ENCODE results near the gene EVI2B. TPM values are rescaled to one million over a fixed set of nuclear protein-coding genes. Genes with fewer than 3 reads are reported as not detected.

The EVI2B gene
- total RNA-seq, 1 donor from 2014 or later: 0.52 TPM

DNA sequence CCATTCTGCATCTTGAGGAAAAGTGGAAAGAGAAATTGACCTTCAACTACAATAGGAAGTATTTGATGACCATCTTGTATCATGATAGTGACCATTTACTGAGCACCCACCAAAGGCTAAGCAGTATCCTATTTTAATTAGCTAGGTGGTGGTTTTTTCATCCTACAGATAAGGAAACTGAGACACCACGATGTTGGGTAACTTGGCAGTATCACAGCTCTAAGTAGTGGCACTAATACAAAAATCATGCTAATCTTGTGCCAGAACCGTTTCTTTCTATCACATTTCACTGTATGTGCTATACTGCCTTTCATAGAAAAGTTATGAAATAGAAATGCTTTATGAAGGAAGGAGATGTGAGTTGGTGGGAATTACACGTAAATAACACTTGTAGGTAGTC, 2.3 kb downstream of the EVI2B start:
- H3K4me1 ChIP-seq (ENCODE audit: control insufficient read depth in 3 of 3, insufficient read depth in 3 of 3, low read length in 3 of 3): no peaks in the 10 kb centered on the region
- H3K4me3 ChIP-seq (ENCODE audit: low read length in 3 of 3): no peak overlapping the region
- H3K36me3 ChIP-seq (ENCODE audit: control insufficient read depth in 3 of 3, insufficient read depth in 3 of 3, low read length in 3 of 3): no peaks in the 10 kb centered on the region
- no peak overlapping the region for H3K9ac ChIP-seq (ENCODE audit: low read depth in 1 of 3, low read length in 3 of 3)
- H3K9me3 ChIP-seq (ENCODE audit: control insufficient read depth in 3 of 3, low read length in 3 of 3): no peaks in the 10 kb centered on the region
- H3K27ac ChIP-seq (ENCODE audit: low read depth, low read length): no peak overlapping the region
- no peaks in the 10 kb centered on the region for H3K27me3 ChIP-seq (ENCODE audit: control insufficient read depth in 3 of 3, insufficient read depth in 3 of 3, low read length in 3 of 3)

DNA sequence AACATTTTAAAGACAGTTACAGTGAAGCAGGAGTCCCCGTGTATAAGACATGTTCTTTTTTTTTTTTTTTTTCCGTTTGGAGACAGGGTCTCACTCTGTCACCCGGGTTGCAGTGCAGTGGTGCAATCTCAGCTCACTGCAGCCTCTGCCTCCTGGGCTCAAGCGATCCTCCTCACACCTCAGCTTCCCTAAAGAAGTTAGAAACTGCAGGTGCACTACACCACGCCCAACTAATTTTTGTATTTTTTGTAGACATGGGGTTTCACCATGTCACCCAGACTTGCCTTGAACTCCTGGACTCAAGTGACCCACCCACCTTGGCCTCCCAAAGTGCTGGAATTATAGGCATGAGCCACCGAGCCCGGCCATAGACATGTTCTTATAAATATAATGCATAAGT, 3.0 kb downstream of the EVI2B start:
- Histone ChIP-seq H3K9me3 (ENCODE audit: control insufficient read depth in 3 of 3, low read length in 3 of 3) (no peaks in the 10 kb centered on the region), H3K36me3 (ENCODE audit: control insufficient read depth in 3 of 3, insufficient read depth in 3 of 3, low read length in 3 of 3) (no peaks in the 10 kb centered on the region), H3K4me3 (ENCODE audit: low read length in 3 of 3) (no peak overlapping the region), H3K27ac (ENCODE audit: low read depth, low read length) (no peak overlapping the region), H3K4me1 (ENCODE audit: control insufficient read depth in 3 of 3, insufficient read depth in 3 of 3, low read length in 3 of 3) (no peaks in the 10 kb centered on the region), H3K9ac (ENCODE audit: low read depth in 1 of 3, low read length in 3 of 3) (no peak overlapping the region), H3K27me3 (ENCODE audit: control insufficient read depth in 3 of 3, insufficient read depth in 3 of 3, low read length in 3 of 3) (no peaks in the 10 kb centered on the region)

DNA sequence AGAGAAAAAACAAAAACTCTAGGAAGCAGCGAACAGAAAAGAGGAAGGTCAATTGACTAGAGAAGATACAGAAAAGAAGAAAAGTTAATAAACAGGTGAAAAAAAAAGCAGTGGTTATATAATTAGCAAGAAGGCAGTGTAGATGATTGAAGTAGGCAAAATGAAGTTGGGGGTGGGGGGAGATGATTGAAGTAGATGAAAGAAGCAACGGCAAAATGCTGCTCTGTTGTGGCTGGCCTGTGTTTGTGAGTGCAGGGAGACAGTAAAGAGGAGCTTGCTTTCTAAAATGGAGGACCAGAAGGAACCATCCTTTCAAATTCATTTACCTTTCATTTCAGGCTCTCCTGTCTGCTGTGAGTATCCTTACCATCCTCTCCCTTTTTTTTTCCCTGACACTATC, 3.6 kb downstream of the EVI2B start:
- H3K4me1 ChIP-seq (ENCODE audit: control insufficient read depth in 3 of 3, insufficient read depth in 3 of 3, low read length in 3 of 3): no peaks in the 10 kb centered on the region
- no peaks in the 10 kb centered on the region for H3K9me3 ChIP-seq (ENCODE audit: control insufficient read depth in 3 of 3, low read length in 3 of 3)
- H3K27ac ChIP-seq (ENCODE audit: low read depth, low read length): peak overlapping the region; percentile 59
- no peaks in the 10 kb centered on the region for H3K27me3 ChIP-seq (ENCODE audit: control insufficient read depth in 3 of 3, insufficient read depth in 3 of 3, low read length in 3 of 3)
- H3K36me3 ChIP-seq (ENCODE audit: control insufficient read depth in 3 of 3, insufficient read depth in 3 of 3, low read length in 3 of 3): no peaks in the 10 kb centered on the region
- H3K9ac ChIP-seq (ENCODE audit: low read depth in 1 of 3, low read length in 3 of 3): no peak overlapping the region
- H3K4me3 ChIP-seq (ENCODE audit: low read length in 3 of 3): no peak overlapping the region

- H3K4me1 ChIP-seq (ENCODE audit: control insufficient read depth in 3 of 3, insufficient read depth in 3 of 3, low read length in 3 of 3): no peaks in the 10 kb centered on the region
- no peak overlapping the region for H3K9ac ChIP-seq (ENCODE audit: low read depth in 1 of 3, low read length in 3 of 3)
- no peaks in the 10 kb centered on the region for H3K9me3 ChIP-seq (ENCODE audit: control insufficient read depth in 3 of 3, low read length in 3 of 3)
- H3K27ac ChIP-seq (ENCODE audit: low read depth, low read length): peak overlapping the region; percentile 59
- H3K36me3 ChIP-seq (ENCODE audit: control insufficient read depth in 3 of 3, insufficient read depth in 3 of 3, low read length in 3 of 3): peaks cover 0 to 3% (median 0%) of the 10 kb centered on the region in 3 donors
- no peak overlapping the region for H3K4me3 ChIP-seq (ENCODE audit: low read length in 3 of 3)
- no peaks in the 10 kb centered on the region for H3K27me3 ChIP-seq (ENCODE audit: control insufficient read depth in 3 of 3, insufficient read depth in 3 of 3, low read length in 3 of 3)
Observed at GRCh38 chr17:31309556-31309955, 4.3 kb downstream of the EVI2B start.

GRCh38 chr17:31308372-31309334, 5.2 kb downstream of the EVI2B start:
- H3K9ac ChIP-seq (ENCODE audit: low read depth in 1 of 3, low read length in 3 of 3): no peak overlapping the region
- H3K27ac ChIP-seq (ENCODE audit: low read depth, low read length): no peak overlapping the region
- no peak overlapping the region for H3K4me3 ChIP-seq (ENCODE audit: low read length in 3 of 3)
- no peaks in the 10 kb centered on the region for H3K9me3 ChIP-seq (ENCODE audit: control insufficient read depth in 3 of 3, low read length in 3 of 3)
- H3K4me1 ChIP-seq (ENCODE audit: control insufficient read depth in 3 of 3, insufficient read depth in 3 of 3, low read length in 3 of 3): no peaks in the 10 kb centered on the region
- no peaks in the 10 kb centered on the region for H3K27me3 ChIP-seq (ENCODE audit: control insufficient read depth in 3 of 3, insufficient read depth in 3 of 3, low read length in 3 of 3)
- peaks cover 0 to 3% (median 0%) of the 10 kb centered on the region in 3 donors for H3K36me3 ChIP-seq (ENCODE audit: control insufficient read depth in 3 of 3, insufficient read depth in 3 of 3, low read length in 3 of 3)

GRCh38 chr17:31307640-31308039, 6.2 kb downstream of the EVI2B start:
- H3K4me1 ChIP-seq (ENCODE audit: control insufficient read depth in 3 of 3, insufficient read depth in 3 of 3, low read length in 3 of 3): no peaks in the 10 kb centered on the region
- no peak overlapping the region for H3K27ac ChIP-seq (ENCODE audit: low read depth, low read length)
- H3K27me3 ChIP-seq (ENCODE audit: control insufficient read depth in 3 of 3, insufficient read depth in 3 of 3, low read length in 3 of 3): no peaks in the 10 kb centered on the region
- H3K9ac ChIP-seq (ENCODE audit: low read depth in 1 of 3, low read length in 3 of 3): no peak overlapping the region
- no peaks in the 10 kb centered on the region for H3K9me3 ChIP-seq (ENCODE audit: control insufficient read depth in 3 of 3, low read length in 3 of 3)
- no peak overlapping the region for H3K4me3 ChIP-seq (ENCODE audit: low read length in 3 of 3)
- peaks cover 0 to 3% (median 0%) of the 10 kb centered on the region in 3 donors for H3K36me3 ChIP-seq (ENCODE audit: control insufficient read depth in 3 of 3, insufficient read depth in 3 of 3, low read length in 3 of 3)

- no peaks in the 10 kb centered on the region for H3K9me3 ChIP-seq (ENCODE audit: control insufficient read depth in 3 of 3, low read length in 3 of 3)
- no peaks in the 10 kb centered on the region for H3K4me1 ChIP-seq (ENCODE audit: control insufficient read depth in 3 of 3, insufficient read depth in 3 of 3, low read length in 3 of 3)
- no peak overlapping the region for H3K9ac ChIP-seq (ENCODE audit: low read depth in 1 of 3, low read length in 3 of 3)
- H3K27me3 ChIP-seq (ENCODE audit: control insufficient read depth in 3 of 3, insufficient read depth in 3 of 3, low read length in 3 of 3): no peaks in the 10 kb centered on the region
- no peak overlapping the region for H3K4me3 ChIP-seq (ENCODE audit: low read length in 3 of 3)
- H3K27ac ChIP-seq (ENCODE audit: low read depth, low read length): no peak overlapping the region
- no peaks in the 10 kb centered on the region for H3K36me3 ChIP-seq (ENCODE audit: control insufficient read depth in 3 of 3, insufficient read depth in 3 of 3, low read length in 3 of 3)
Observed at GRCh38 chr17:31299624-31300023, 14.2 kb downstream of the EVI2B start.

GRCh38 chr17:31297090-31297489, 16.8 kb downstream of the EVI2B start, which contains the start of gene OMG:
Gene OMG (minus strand): TSS chr17:31297239. CDS start chr17:31296331, 908 bp downstream.
- no peaks in the 10 kb centered on the region for H3K36me3 ChIP-seq (ENCODE audit: control insufficient read depth in 3 of 3, insufficient read depth in 3 of 3, low read length in 3 of 3)
- no peaks in the 10 kb centered on the region for H3K27me3 ChIP-seq (ENCODE audit: control insufficient read depth in 3 of 3, insufficient read depth in 3 of 3, low read length in 3 of 3)
- no peaks in the 10 kb centered on the region for H3K4me1 ChIP-seq (ENCODE audit: control insufficient read depth in 3 of 3, insufficient read depth in 3 of 3, low read length in 3 of 3)
- H3K9me3 ChIP-seq (ENCODE audit: control insufficient read depth in 3 of 3, low read length in 3 of 3): no peaks in the 10 kb centered on the region
- H3K9ac ChIP-seq (ENCODE audit: low read depth in 1 of 3, low read length in 3 of 3): no peak within 1 kb of the TSS
- H3K27ac ChIP-seq (ENCODE audit: low read depth, low read length): no peak within 1 kb of the TSS
- no peak within 1 kb of the TSS for H3K4me3 ChIP-seq (ENCODE audit: low read length in 3 of 3)

- no peaks in the 10 kb centered on the region for H3K36me3 ChIP-seq (ENCODE audit: control insufficient read depth in 3 of 3, insufficient read depth in 3 of 3, low read length in 3 of 3)
- no peaks in the 10 kb centered on the region for H3K27me3 ChIP-seq (ENCODE audit: control insufficient read depth in 3 of 3, insufficient read depth in 3 of 3, low read length in 3 of 3)
- H3K4me1 ChIP-seq (ENCODE audit: control insufficient read depth in 3 of 3, insufficient read depth in 3 of 3, low read length in 3 of 3): no peaks in the 10 kb centered on the region
- no peak overlapping the region for H3K4me3 ChIP-seq (ENCODE audit: low read length in 3 of 3)
- H3K27ac ChIP-seq (ENCODE audit: low read depth, low read length): no peak overlapping the region
- H3K9ac ChIP-seq (ENCODE audit: low read depth in 1 of 3, low read length in 3 of 3): no peak overlapping the region
- no peaks in the 10 kb centered on the region for H3K9me3 ChIP-seq (ENCODE audit: control insufficient read depth in 3 of 3, low read length in 3 of 3)
Observed at GRCh38 chr17:31296142-31296541, 17.7 kb downstream of the EVI2B start.

- H3K9ac ChIP-seq (ENCODE audit: low read depth in 1 of 3, low read length in 3 of 3): no peak overlapping the region
- H3K4me1 ChIP-seq (ENCODE audit: control insufficient read depth in 3 of 3, insufficient read depth in 3 of 3, low read length in 3 of 3): no peaks in the 10 kb centered on the region
- H3K27me3 ChIP-seq (ENCODE audit: control insufficient read depth in 3 of 3, insufficient read depth in 3 of 3, low read length in 3 of 3): no peaks in the 10 kb centered on the region
- no peak overlapping the region for H3K27ac ChIP-seq (ENCODE audit: low read depth, low read length)
- no peaks in the 10 kb centered on the region for H3K9me3 ChIP-seq (ENCODE audit: control insufficient read depth in 3 of 3, low read length in 3 of 3)
- H3K36me3 ChIP-seq (ENCODE audit: control insufficient read depth in 3 of 3, insufficient read depth in 3 of 3, low read length in 3 of 3): no peaks in the 10 kb centered on the region
- H3K4me3 ChIP-seq (ENCODE audit: low read length in 3 of 3): no peak overlapping the region
Observed at GRCh38 chr17:31295489-31295871, 18.4 kb downstream of the EVI2B start.
